Measurements from ENCODE around the gene FGF22.
"Not testable (repeated sequence)": the region's sequence is repeated elsewhere in the genome, so short reads cannot be mapped to it uniquely, and the experiment has no call there.

The FGF22 gene

GRCh38 chr19:607301-608154, 32.2 kb upstream of the FGF22 start:
- no peak for DNase-seq (ENCODE audit: low spot score)

- no peak for DNase-seq (ENCODE audit: low spot score)
These were observed 31.3 kb upstream of the FGF22 start for GRCh38 chr19:608155-609003.

GRCh38 chr19:609004-609346, 30.7 kb upstream of the FGF22 start:
- no peak for DNase-seq (ENCODE audit: low spot score)

- no peak for DNase-seq (ENCODE audit: low spot score)
These were observed 29.4 kb upstream of the FGF22 start for GRCh38 chr19:610071-610800.

- DNase-seq (ENCODE audit: low spot score) = no peak
These were observed 28.7 kb upstream of the FGF22 start for GRCh38 chr19:610801-611480.

GRCh38 chr19:611481-611868, 28.2 kb upstream of the FGF22 start:
- DNase-seq (ENCODE audit: low spot score) = no peak

GRCh38 chr19:612941-613340, 26.7 kb upstream of the FGF22 start:
- DNase-seq (ENCODE audit: low spot score) = no peak

GRCh38 chr19:613732-614567, 25.7 kb upstream of the FGF22 start:
- DNase-seq (ENCODE audit: low spot score) = no peak

GRCh38 chr19:615619-616018, 24.1 kb upstream of the FGF22 start:
- no peak for DNase-seq (ENCODE audit: low spot score)

GRCh38 chr19:616062-616700, 23.5 kb upstream of the FGF22 start:
- DNase-seq (ENCODE audit: low spot score) = no peak

GRCh38 chr19:616747-617526, 22.7 kb upstream of the FGF22 start:
- DNase-seq (ENCODE audit: low spot score) = no peak

- DNase-seq (ENCODE audit: low spot score) = no peak
These were observed 22.0 kb upstream of the FGF22 start for GRCh38 chr19:617551-618246.

GRCh38 chr19:618247-618619, 21.4 kb upstream of the FGF22 start:
- no peak for DNase-seq (ENCODE audit: low spot score)

- DNase-seq (ENCODE audit: low spot score) = no peak
These were observed 20.9 kb upstream of the FGF22 start for GRCh38 chr19:618674-619285.

- DNase-seq (ENCODE audit: low spot score) = no peak
These were observed 20.2 kb upstream of the FGF22 start for GRCh38 chr19:619286-620002.

GRCh38 chr19:620166-620862, 19.4 kb upstream of the FGF22 start:
- DNase-seq (ENCODE audit: low spot score) = no peak

- DNase-seq (ENCODE audit: low spot score) = not testable (repeated sequence)
These were observed 18.5 kb upstream of the FGF22 start for GRCh38 chr19:621191-621590.

GRCh38 chr19:621819-622218, 17.9 kb upstream of the FGF22 start:
- no peak for DNase-seq (ENCODE audit: low spot score)

Measured in HuH-7 (cell line).